HL-60 (cell line): ENCODE data around the gene DNLZ.

Experiments
- DNase-seq, 2 experiments: peaks; one replicate each; pipeline ENCODE4 v3.0.0-alpha.2; 2010 to 2020; ENCODE audit warnings: low read depth in 1 of 2, low spot score in 1 of 2
- H3K27ac ChIP-seq: fragments of 250-450 bp; sonication (Bioruptor Pico); replicated peaks from 2 replicates; pipeline ENCODE4 v1.5.1; 2020; ENCODE audit warnings: mild to moderate bottlenecking, moderate library complexity
- H3K27me3 ChIP-seq: fragments of 250-450 bp; sonication (Bioruptor Pico); 2 replicates; pipeline ENCODE4 v1.5.1; 2021; ENCODE audit warnings: mild to moderate bottlenecking, moderate library complexity; ENCODE audit not compliant: insufficient read depth, poor library complexity, severe bottlenecking
- H3K4me3 ChIP-seq: replicated peaks from 2 replicates; pipeline ENCODE4 v1.5.1; 2011; ENCODE audit warnings: mild to moderate bottlenecking, control low read depth, low read length; ENCODE audit not compliant: insufficient read depth
- GABPA ChIP-seq: IDR thresholded peaks from 2 replicates; pipeline ENCODE4 v1.6.1; 2012; ENCODE audit warnings: low read depth
- POLR2AphosphoS5 ChIP-seq: IDR thresholded peaks from 2 replicates; pipeline ENCODE4 v1.6.1; 2012; ENCODE audit warnings: low read depth
- SPI1 ChIP-seq: IDR thresholded peaks from 2 replicates; pipeline ENCODE4 v1.6.1; 2012; ENCODE audit warnings: low read depth, mild to moderate bottlenecking, borderline replicate concordance
- TF ChIP-seq, protein P1 (sequence below): IDR thresholded peaks from one replicate; pipeline ENCODE4 v1.5.1; 2011; ENCODE audit warnings: low read length, control low read depth, inconsistent platforms; ENCODE audit not compliant: insufficient read depth
- TF ChIP-seq, protein P2 (sequence below): IDR thresholded peaks from 2 replicates; pipeline ENCODE4 v1.6.1; 2012; ENCODE audit warnings: low read depth; ENCODE audit not compliant: insufficient replicate concordance

Gene DNLZ

DNA sequence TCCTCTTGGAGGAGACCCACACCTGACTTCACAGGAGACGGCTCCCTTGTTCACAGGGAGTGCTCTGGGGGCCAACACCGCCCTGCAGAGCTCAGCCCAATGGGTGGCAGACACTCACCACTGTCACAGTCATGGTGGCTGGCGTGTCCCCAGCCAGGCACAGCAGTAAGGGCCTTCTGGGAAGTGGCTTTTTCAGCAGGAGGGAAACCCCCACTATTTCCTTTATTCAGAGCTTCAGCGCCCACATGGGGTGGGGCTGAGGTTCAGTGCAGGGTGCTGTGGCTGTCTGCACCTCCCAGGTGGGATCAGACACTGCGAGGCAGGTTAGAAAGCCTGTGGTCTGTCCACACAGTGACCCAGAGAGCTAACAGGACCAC, 40.0 kb upstream of the DNLZ start:
- no peak for DNase-seq
- H3K4me3 ChIP-seq: no peak overlapping the region
- TF ChIP-seq, protein P1, sequence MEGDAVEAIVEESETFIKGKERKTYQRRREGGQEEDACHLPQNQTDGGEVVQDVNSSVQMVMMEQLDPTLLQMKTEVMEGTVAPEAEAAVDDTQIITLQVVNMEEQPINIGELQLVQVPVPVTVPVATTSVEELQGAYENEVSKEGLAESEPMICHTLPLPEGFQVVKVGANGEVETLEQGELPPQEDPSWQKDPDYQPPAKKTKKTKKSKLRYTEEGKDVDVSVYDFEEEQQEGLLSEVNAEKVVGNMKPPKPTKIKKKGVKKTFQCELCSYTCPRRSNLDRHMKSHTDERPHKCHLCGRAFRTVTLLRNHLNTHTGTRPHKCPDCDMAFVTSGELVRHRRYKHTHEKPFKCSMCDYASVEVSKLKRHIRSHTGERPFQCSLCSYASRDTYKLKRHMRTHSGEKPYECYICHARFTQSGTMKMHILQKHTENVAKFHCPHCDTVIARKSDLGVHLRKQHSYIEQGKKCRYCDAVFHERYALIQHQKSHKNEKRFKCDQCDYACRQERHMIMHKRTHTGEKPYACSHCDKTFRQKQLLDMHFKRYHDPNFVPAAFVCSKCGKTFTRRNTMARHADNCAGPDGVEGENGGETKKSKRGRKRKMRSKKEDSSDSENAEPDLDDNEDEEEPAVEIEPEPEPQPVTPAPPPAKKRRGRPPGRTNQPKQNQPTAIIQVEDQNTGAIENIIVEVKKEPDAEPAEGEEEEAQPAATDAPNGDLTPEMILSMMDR: no peak
- TF ChIP-seq POLR2AphosphoS5: no peak
- H3K27ac ChIP-seq: no peak overlapping the region
- H3K27me3 ChIP-seq: no peaks in the 10 kb centered on the region

DNA sequence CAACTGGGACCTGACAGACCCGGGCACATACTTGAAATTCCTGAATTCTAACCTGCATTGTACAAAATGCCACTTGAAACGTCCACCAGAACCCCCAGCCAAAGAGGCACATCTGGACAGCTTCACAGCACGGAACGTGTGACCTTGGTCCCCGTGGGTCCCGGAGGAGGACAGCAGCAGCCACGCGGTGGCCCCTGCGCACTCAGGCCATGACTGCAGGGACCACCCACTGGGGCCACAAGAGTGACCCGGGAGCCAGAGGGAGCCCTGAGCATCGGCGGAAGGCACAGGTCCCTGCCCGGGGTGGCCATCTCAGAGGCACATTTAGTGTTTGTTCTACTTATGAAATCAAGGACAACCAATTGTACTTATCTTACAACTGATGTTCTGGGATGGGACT, 38.5 kb upstream of the DNLZ start:
- Histone ChIP-seq H3K4me3 (no peak overlapping the region), H3K27ac (no peak overlapping the region), H3K27me3 (no peaks in the 10 kb centered on the region)
- DNase-seq: no peak
- TF ChIP-seq SPI1: no peak
- TF ChIP-seq, protein P2, sequence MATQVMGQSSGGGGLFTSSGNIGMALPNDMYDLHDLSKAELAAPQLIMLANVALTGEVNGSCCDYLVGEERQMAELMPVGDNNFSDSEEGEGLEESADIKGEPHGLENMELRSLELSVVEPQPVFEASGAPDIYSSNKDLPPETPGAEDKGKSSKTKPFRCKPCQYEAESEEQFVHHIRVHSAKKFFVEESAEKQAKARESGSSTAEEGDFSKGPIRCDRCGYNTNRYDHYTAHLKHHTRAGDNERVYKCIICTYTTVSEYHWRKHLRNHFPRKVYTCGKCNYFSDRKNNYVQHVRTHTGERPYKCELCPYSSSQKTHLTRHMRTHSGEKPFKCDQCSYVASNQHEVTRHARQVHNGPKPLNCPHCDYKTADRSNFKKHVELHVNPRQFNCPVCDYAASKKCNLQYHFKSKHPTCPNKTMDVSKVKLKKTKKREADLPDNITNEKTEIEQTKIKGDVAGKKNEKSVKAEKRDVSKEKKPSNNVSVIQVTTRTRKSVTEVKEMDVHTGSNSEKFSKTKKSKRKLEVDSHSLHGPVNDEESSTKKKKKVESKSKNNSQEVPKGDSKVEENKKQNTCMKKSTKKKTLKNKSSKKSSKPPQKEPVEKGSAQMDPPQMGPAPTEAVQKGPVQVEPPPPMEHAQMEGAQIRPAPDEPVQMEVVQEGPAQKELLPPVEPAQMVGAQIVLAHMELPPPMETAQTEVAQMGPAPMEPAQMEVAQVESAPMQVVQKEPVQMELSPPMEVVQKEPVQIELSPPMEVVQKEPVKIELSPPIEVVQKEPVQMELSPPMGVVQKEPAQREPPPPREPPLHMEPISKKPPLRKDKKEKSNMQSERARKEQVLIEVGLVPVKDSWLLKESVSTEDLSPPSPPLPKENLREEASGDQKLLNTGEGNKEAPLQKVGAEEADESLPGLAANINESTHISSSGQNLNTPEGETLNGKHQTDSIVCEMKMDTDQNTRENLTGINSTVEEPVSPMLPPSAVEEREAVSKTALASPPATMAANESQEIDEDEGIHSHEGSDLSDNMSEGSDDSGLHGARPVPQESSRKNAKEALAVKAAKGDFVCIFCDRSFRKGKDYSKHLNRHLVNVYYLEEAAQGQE: no peak
- TF ChIP-seq POLR2AphosphoS5: no peak
- TF ChIP-seq, protein P1: no peak
- no peak for TF ChIP-seq GABPA

DNA sequence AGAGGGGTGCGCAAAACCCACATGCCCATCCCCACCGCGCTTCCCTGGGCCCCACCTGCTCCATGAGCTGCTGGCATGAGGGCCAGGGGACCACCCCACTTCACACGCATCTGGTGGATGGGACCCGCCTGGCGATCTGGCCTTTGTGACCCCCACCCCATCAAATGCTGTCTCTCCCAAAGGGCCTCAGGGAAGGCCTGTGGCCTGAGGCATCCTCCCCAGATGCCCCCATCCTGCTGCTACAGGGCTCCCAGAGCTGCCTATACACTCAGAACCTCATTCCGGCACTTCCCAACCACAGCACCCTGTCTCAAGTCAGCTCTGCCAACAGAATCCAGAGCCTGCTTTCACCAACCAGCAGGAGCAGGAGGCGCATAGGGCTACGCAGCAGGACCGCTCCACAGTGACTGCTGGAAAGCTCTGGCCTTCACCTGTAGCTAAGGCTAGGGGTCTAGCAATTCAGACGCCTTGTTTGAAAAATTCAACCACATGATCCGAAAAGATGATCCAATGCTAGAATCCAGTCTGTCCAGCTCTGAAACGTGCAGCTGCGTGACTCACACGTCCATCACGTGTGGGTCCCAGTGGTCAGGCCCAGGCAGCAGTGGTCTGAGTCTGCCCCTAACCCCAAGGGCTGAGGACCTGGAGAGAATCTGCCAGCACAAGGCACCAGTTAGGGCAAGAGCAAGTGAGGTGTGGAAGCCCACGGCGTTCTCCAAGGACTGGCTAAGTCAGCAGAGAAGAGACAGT, 37.8 kb upstream of the DNLZ start:
- no peaks in the 10 kb centered on the region for H3K27me3 ChIP-seq
- TF ChIP-seq, protein P1: no peak
- TF ChIP-seq POLR2AphosphoS5: peak; percentile 35; the same call in 1 of the 2 replicates
- TF ChIP-seq, protein P2: no peak
- no peak for TF ChIP-seq GABPA
- TF ChIP-seq SPI1: no peak
- DNase-seq: no peak
- no peak overlapping the region for H3K27ac ChIP-seq
- no peak overlapping the region for H3K4me3 ChIP-seq
